Osteocyte (in vitro differentiated cells): ENCODE data around the gene TMIGD3. TPM values are rescaled to one million over a fixed set of nuclear protein-coding genes. Genes with fewer than 3 reads are reported as not detected.
A peak's percentile ranks its signal among the peaks of the same experiment; 100 is the strongest.

Experiments used
- DNase-seq: peaks from one replicate; pipeline ENCODE4 v3.0.0; 2021; ENCODE audit warnings: mixed read lengths; ENCODE audit not compliant: unreplicated experiment; ENCODE audit errors: extremely low spot score
- H3K27ac Mint-ChIP-seq: one replicate; pipeline ENCODE4 v1.8.0; 2021; ENCODE audit warnings: mild to moderate bottlenecking, mixed read lengths; ENCODE audit not compliant: unreplicated experiment
- H3K27me3 Mint-ChIP-seq: one replicate; pipeline ENCODE4 v1.8.0; 2021; ENCODE audit warnings: mixed read lengths; ENCODE audit not compliant: unreplicated experiment
- H3K36me3 Mint-ChIP-seq: one replicate; pipeline ENCODE4 v1.8.0; 2021; ENCODE audit warnings: mixed read lengths; ENCODE audit not compliant: unreplicated experiment
- H3K4me1 Mint-ChIP-seq: one replicate; pipeline ENCODE4 v1.8.0; 2021; ENCODE audit warnings: mixed read lengths; ENCODE audit not compliant: unreplicated experiment
- H3K4me3 Mint-ChIP-seq: one replicate; pipeline ENCODE4 v1.8.0; 2021; ENCODE audit warnings: mild to moderate bottlenecking, moderate library complexity, mixed read lengths; ENCODE audit not compliant: unreplicated experiment
- H3K9me3 Mint-ChIP-seq: one replicate; pipeline ENCODE4 v1.8.0; 2021; ENCODE audit warnings: mixed read lengths; ENCODE audit not compliant: unreplicated experiment
- CTCF ChIP-seq: fragments of 200-600 bp; sonication (generic); IDR thresholded peaks from 2 replicates; pipeline ENCODE4 v1.5.0; 2021; ENCODE audit warnings: antibody characterized with exemption, mild to moderate bottlenecking, moderate library complexity
- total RNA-seq: library from RNA; stranded (reverse); gene quantifications from 2 replicates; pipeline ENCODE4 v1.2.1, GENCODE V29; 2021

TMIGD3 gene
- total RNA-seq, 1 donor from 2014 or later, result not detected

- Mint-ChIP-seq H3K27ac (no peak overlapping the region), H3K9me3 (no peaks in the 10 kb centered on the region), H3K36me3 (no peaks in the 10 kb centered on the region), H3K4me3 (no peak overlapping the region), H3K4me1 (peaks cover 11% of the 10 kb centered on the region), H3K27me3 (no peaks in the 10 kb centered on the region)
- no peak for DNase-seq
- no peak for TF ChIP-seq CTCF
These were observed 9.5 kb upstream of the TMIGD3 start for GRCh38 chr1:111512931-111513330.

- no peak for TF ChIP-seq CTCF
- Mint-ChIP-seq H3K4me1 (peaks cover 16% of the 10 kb centered on the region), H3K27ac (no peak overlapping the region), H3K4me3 (no peak overlapping the region), H3K27me3 (no peaks in the 10 kb centered on the region), H3K9me3 (no peaks in the 10 kb centered on the region), H3K36me3 (no peaks in the 10 kb centered on the region)
- DNase-seq, result no peak
These were observed 8.9 kb upstream of the TMIGD3 start for GRCh38 chr1:111512132-111512889.

GRCh38 chr1:111511370-111511769 lies 7.9 kb upstream of the TMIGD3 start:
- Mint-ChIP-seq H3K4me3 (no peak overlapping the region), H3K27ac (no peak overlapping the region), H3K9me3 (no peaks in the 10 kb centered on the region), H3K36me3 (no peaks in the 10 kb centered on the region), H3K4me1 (peaks cover 17% of the 10 kb centered on the region), H3K27me3 (no peaks in the 10 kb centered on the region)
- DNase-seq, result no peak
- no peak for TF ChIP-seq CTCF

GRCh38 chr1:111509997-111510375 lies 6.6 kb upstream of the TMIGD3 start:
- DNase-seq, result no peak
- no peaks in the 10 kb centered on the region for H3K36me3 Mint-ChIP-seq
- no peak overlapping the region for H3K27ac Mint-ChIP-seq
- TF ChIP-seq CTCF, result no peak
- peaks cover 17% of the 10 kb centered on the region for H3K4me1 Mint-ChIP-seq
- no peaks in the 10 kb centered on the region for H3K27me3 Mint-ChIP-seq
- H3K4me3 Mint-ChIP-seq, result no peak overlapping the region
- no peaks in the 10 kb centered on the region for H3K9me3 Mint-ChIP-seq

DNA sequence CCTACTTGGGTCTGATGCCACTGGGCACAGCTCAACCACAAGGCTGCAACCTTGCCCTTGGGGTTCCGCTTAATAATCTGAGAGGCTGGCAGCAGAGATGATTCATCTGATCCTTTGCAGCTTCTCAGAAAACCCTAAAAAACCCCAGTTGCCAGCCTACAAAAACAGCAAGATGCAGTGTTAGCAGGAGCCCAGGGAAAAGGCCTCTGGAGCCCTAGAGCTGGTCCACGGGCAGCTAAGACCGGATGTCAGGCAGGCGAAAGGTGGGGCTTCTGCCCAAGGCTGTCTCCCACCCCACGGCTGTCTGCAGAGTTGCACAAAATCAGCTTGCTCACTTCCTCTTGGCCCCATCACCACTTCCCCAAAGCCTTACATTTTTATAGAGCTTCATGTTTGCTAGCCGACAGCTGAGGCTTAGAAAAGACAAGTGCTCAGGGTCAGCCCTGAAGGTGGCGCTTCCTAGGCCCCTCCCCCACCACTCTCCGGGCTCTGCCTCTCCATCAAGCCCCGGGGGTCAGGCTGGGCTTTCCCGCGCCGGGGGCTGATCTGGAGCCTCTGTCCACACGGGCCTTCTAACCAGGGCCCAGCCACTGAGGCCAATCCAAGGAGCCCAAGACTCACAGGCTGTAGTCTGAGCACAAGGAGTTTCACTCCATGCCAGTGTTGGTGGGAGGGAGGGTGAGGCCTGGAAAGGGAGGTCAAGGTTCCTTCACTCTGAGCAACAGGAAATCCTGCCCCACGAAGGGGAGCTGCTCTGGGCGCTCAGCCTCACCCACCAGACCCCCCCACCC lies 4.2 kb upstream of the TMIGD3 start:
- peaks cover 7% of the 10 kb centered on the region for H3K27me3 Mint-ChIP-seq
- H3K27ac Mint-ChIP-seq, result peak overlapping the region; percentile 98
- no peaks in the 10 kb centered on the region for H3K36me3 Mint-ChIP-seq
- H3K4me1 Mint-ChIP-seq, result peaks cover 17% of the 10 kb centered on the region
- TF ChIP-seq CTCF, result no peak
- DNase-seq, result no peak
- peak overlapping the region; percentile 71 for H3K4me3 Mint-ChIP-seq
- no peaks in the 10 kb centered on the region for H3K9me3 Mint-ChIP-seq
